OCI-LY7 (cell line): ENCODE measurements around the gene TMEM196. TPM values are rescaled to one million over a fixed set of nuclear protein-coding genes. Genes with fewer than 3 reads are reported as not detected.

Source experiments
- BruUV-seq: library from RNA; stranded (reverse); fragments of 400-500 nt; replicated peaks from 2 replicates; lab custom pipeline; 2021; lab: Mats Ljungman, UMichigan
- CTCF ChIA-PET: fragments of 300-600 bp; sonication (Branson Sonifier 250); formaldehyde crosslinking; loops from one replicate; lab custom pipeline; 2022; ENCODE audit warnings: antibody characterized with exemption; ENCODE audit not compliant: unreplicated experiment; lab: Charles Lee
- POLR2A ChIA-PET: fragments of 300-600 bp; sonication (Branson Sonifier 250); formaldehyde crosslinking; loops from one replicate; lab custom pipeline; 2022; ENCODE audit warnings: antibody characterized with exemption; lab: Charles Lee
- DNase-seq: peaks from one replicate; pipeline ENCODE4 v3.0.0-alpha.2; 2015; ENCODE audit warnings: low spot score
- H2AFZ ChIP-seq: fragments of 200-600 bp; sonication (generic), shearing (Covaris generic); 2 replicates; pipeline ENCODE4 v1.6.1; 2014; ENCODE audit warnings: mild to moderate bottlenecking, antibody characterized with exemption, low read length, moderate library complexity
- H3K27ac ChIP-seq: fragments of 200-600 bp; sonication (generic); 2 replicates; pipeline ENCODE4 v1.5.1; 2014; ENCODE audit warnings: mixed run types, low read depth, mild to moderate bottlenecking, moderate library complexity, low read length, inconsistent platforms; ENCODE audit not compliant: poor library complexity, severe bottlenecking
- H3K36me3 ChIP-seq: fragments of 200-600 bp; sonication (generic); 2 replicates; pipeline ENCODE4 v1.6.1; 2014; ENCODE audit warnings: mild to moderate bottlenecking, antibody characterized with exemption, low read length, moderate library complexity, mixed read lengths; ENCODE audit not compliant: insufficient read depth
- H3K4me1 ChIP-seq: fragments of 200-600 bp; sonication (generic); 2 replicates; pipeline ENCODE4 v1.5.1; 2014; ENCODE audit warnings: mild to moderate bottlenecking, low read length; ENCODE audit not compliant: insufficient read depth, poor library complexity, severe bottlenecking
- H3K4me2 ChIP-seq: fragments of 200-600 bp; sonication (generic); 2 replicates; pipeline ENCODE4 v1.6.1; 2014; ENCODE audit warnings: mild to moderate bottlenecking, low read length
- H3K4me3 ChIP-seq: fragments of 200-600 bp; sonication (generic); 2 replicates; pipeline ENCODE4 v1.5.1; 2014; ENCODE audit warnings: mild to moderate bottlenecking, low read depth, low read length; ENCODE audit not compliant: poor library complexity, severe bottlenecking
- H3K79me2 ChIP-seq: fragments of 200-600 bp; sonication (generic); 2 replicates; pipeline ENCODE4 v1.6.1; 2016; ENCODE audit warnings: low read depth, mild to moderate bottlenecking, low read length, moderate library complexity, mixed read lengths; ENCODE audit not compliant: insufficient read depth
- H3K9me2 ChIP-seq: fragments of 200-600 bp; sonication (generic); 2 replicates; pipeline ENCODE4 v1.6.1; 2016; ENCODE audit warnings: mild to moderate bottlenecking, low read length, mixed read lengths; ENCODE audit not compliant: insufficient read depth
- H3K9me3 ChIP-seq: fragments of 200-600 bp; sonication (generic); 2 replicates; pipeline ENCODE4 v1.6.1; 2014; ENCODE audit warnings: mild to moderate bottlenecking, mixed run types, low read length, mixed read lengths
- H4K20me1 ChIP-seq: fragments of 200-600 bp; sonication (generic); 2 replicates; pipeline ENCODE4 v1.6.1; 2014; ENCODE audit warnings: mild to moderate bottlenecking, antibody characterized with exemption, low read length, moderate library complexity, mixed read lengths; ENCODE audit not compliant: insufficient read depth
- EZH2phosphoT487 ChIP-seq: fragments of 200-600 bp; sonication (generic); IDR thresholded peaks from 2 replicates; pipeline ENCODE4 v1.6.1; 2018; ENCODE audit warnings: low read depth, borderline replicate concordance, mild to moderate bottlenecking, mixed run types, antibody characterized with exemption, low read length, moderate library complexity, mixed read lengths
- intact Hi-C: fragments of 100-400 bp; cut with micrococcal nuclease; formaldehyde crosslinking; loops from one replicate; pipeline ENCODE4 v1.10.0; 2022; ENCODE audit not compliant: unreplicated experiment
- total RNA-seq, 2 experiments: library from RNA; depleted of rRNA in 1 of 2; stranded (reverse); fragments of >200 nt in 1 of 2; shearing (Covaris generic) in 1 of 2; gene quantifications; 2 replicates each; pipeline ENCODE4 v1.2.3, GENCODE V29; 2014 to 2022
- TF ChIP-seq, protein P1 (sequence below): fragments of 200-600 bp; sonication (generic); conservative IDR thresholded peaks from 2 replicates; pipeline ENCODE4 v1.5.1; 2014; ENCODE audit warnings: mild to moderate bottlenecking, antibody characterized with exemption, low read length, moderate library complexity, mixed read lengths

Gene TMEM196
- total RNA-seq, 2 experiments from 2014 or later: not detected

DNA sequence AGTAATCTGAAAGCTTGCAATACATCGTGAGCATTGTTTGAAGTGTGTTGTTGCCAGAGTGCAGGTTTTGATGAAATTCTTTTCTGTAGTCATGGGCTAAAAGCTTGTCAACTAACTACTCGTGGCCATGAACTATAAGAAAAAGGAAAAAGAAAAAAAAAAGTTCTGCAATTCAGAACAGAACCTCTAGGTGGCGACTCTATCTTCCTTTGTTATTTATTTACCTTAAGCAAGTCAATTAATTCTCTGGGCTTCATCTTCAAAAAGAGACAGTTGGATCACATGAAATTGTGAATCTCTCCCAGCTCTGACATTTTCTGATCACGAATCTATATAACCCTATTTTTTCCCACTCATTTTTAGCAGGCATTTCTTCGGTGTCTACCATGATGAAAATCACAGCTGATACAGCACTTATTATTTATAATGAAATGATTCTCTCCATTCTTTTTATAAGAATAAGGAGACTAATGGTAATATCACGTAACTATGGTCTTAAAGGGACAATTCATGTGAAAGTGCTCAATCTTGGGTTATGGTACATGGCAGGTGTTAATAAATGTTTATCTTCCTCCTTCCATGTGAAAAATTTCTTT, 18.8 kb downstream of the TMEM196 start:
- Histone ChIP-seq H3K9me3 (no peaks in the 10 kb centered on the region), H3K4me2 (no peak overlapping the region), H3K27ac (no peak overlapping the region), H4K20me1 (no peaks in the 10 kb centered on the region), H3K4me1 (peaks cover under 1% of the 10 kb centered on the region), H2AFZ (no peak overlapping the region), H3K9me2 (no peaks in the 10 kb centered on the region), H3K36me3 (no peaks in the 10 kb centered on the region), H3K4me3 (no peak overlapping the region), H3K79me2 (no peaks in the 10 kb centered on the region)
- DNase-seq: peak; percentile 29
- POLR2A ChIA-PET: interaction anchor here (0.5 to 1.3 kb wide), 4 partner anchors 9 to 181 kb away, joined by 3 to 4 read pairs (median 4); no protein-coding TSS in a partner anchor
- TF ChIP-seq EZH2phosphoT487: no peak
- TF ChIP-seq, protein P1, sequence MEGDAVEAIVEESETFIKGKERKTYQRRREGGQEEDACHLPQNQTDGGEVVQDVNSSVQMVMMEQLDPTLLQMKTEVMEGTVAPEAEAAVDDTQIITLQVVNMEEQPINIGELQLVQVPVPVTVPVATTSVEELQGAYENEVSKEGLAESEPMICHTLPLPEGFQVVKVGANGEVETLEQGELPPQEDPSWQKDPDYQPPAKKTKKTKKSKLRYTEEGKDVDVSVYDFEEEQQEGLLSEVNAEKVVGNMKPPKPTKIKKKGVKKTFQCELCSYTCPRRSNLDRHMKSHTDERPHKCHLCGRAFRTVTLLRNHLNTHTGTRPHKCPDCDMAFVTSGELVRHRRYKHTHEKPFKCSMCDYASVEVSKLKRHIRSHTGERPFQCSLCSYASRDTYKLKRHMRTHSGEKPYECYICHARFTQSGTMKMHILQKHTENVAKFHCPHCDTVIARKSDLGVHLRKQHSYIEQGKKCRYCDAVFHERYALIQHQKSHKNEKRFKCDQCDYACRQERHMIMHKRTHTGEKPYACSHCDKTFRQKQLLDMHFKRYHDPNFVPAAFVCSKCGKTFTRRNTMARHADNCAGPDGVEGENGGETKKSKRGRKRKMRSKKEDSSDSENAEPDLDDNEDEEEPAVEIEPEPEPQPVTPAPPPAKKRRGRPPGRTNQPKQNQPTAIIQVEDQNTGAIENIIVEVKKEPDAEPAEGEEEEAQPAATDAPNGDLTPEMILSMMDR: peak; percentile 94
- BruUV-seq: no TSS peak
- CTCF ChIA-PET: no interaction called here
- intact Hi-C loops: loop anchor here (2.0 kb wide), 3 partner anchors 418 to 844 kb away; no protein-coding TSS in a partner anchor

DNA sequence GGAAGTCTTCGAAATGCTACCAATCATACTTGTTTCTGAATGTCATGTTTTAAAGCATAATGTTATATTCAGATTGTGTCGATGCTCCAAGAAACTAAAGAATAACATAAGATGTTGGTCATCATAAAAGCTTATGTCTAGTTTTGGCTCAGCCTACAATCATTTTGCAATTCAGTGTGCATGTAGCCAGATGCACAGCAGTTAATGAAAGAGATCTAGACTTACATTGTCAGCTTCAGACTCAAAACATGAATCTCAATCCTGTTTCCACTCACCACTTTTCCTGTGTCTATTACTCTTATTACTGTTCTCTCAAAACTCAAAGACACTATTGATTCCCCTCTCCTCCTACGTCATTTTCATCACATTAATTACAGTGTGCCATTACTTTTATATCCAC, 21.4 kb downstream of the TMEM196 start:
- Histone ChIP-seq H3K4me1 (no peaks in the 10 kb centered on the region), H4K20me1 (no peaks in the 10 kb centered on the region), H3K4me3 (no peak overlapping the region), H3K9me2 (no peaks in the 10 kb centered on the region), H3K79me2 (no peaks in the 10 kb centered on the region), H3K4me2 (no peak overlapping the region), H3K36me3 (no peaks in the 10 kb centered on the region), H3K27ac (no peak overlapping the region), H3K9me3 (no peaks in the 10 kb centered on the region), H2AFZ (no peak overlapping the region)
- BruUV-seq: no TSS peak
- TF ChIP-seq, protein P1: no peak
- TF ChIP-seq EZH2phosphoT487: no peak
- ChIA-PET CTCF (no interaction called here), POLR2A (interaction anchor here (0.9 kb wide), 1 partner anchor 10 kb away, joined by 3 read pairs; no protein-coding TSS in a partner anchor)
- intact Hi-C loops: no loop called here
- no peak for DNase-seq

DNA sequence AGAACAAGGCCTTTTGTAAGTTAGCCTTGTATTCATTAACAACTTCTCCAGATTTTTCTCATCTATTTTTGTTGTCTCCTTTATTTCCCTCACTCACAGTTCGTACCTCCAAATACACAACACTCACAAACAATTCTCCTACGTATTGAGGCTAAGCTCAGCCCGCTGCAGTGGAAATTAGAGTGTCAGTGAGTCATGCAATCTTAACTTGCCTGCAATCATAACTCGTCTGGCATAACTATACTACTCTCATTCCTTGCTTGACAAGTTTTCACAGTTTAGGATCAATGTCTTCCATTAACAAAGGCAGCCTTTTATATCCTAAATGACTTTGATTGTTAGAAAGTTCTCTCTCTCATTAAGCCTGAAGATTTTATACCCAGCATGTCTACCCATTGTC, 23.8 kb downstream of the TMEM196 start:
- no peaks in the 10 kb centered on the region for H3K36me3 ChIP-seq
- H2AFZ ChIP-seq: no peak overlapping the region
- no peaks in the 10 kb centered on the region for H3K9me3 ChIP-seq
- H3K79me2 ChIP-seq: no peaks in the 10 kb centered on the region
- H3K4me2 ChIP-seq: no peak overlapping the region
- intact Hi-C loops: loop anchor here (10.0 kb wide), 1 partner anchor 695 kb away; no protein-coding TSS in a partner anchor
- BruUV-seq: no TSS peak
- TF ChIP-seq EZH2phosphoT487: no peak
- TF ChIP-seq, protein P1: no peak
- no peaks in the 10 kb centered on the region for H4K20me1 ChIP-seq
- no peaks in the 10 kb centered on the region for H3K4me1 ChIP-seq
- H3K4me3 ChIP-seq: no peak overlapping the region
- H3K27ac ChIP-seq: no peak overlapping the region
- ChIA-PET CTCF (no interaction called here), POLR2A (no interaction called here)
- DNase-seq: no peak
- H3K9me2 ChIP-seq: no peaks in the 10 kb centered on the region
